Skin of body (tissue), 2 donors: Measurements from ENCODE around the gene CPLX3. TPM values are rescaled to one million over a fixed set of nuclear protein-coding genes. Genes with fewer than 3 reads are reported as not detected.

ENCODE experiments used
- DNase-seq: peaks from one replicate; lab custom pipeline; 2025; lab: John Stamatoyannopoulos, UW
- total RNA-seq: library from RNA; depleted of rRNA; stranded (reverse); fragments of >200 nt; gene quantifications from one replicate; pipeline ENCODE4 v1.2.3, GENCODE V29; 2014

CPLX3 gene
- total RNA-seq, 1 donor from 2014 or later = 0.20 TPM

GRCh38 chr15:74788042-74788682 lies 38.3 kb upstream of the CPLX3 start:
- no peak for DNase-seq

DNA sequence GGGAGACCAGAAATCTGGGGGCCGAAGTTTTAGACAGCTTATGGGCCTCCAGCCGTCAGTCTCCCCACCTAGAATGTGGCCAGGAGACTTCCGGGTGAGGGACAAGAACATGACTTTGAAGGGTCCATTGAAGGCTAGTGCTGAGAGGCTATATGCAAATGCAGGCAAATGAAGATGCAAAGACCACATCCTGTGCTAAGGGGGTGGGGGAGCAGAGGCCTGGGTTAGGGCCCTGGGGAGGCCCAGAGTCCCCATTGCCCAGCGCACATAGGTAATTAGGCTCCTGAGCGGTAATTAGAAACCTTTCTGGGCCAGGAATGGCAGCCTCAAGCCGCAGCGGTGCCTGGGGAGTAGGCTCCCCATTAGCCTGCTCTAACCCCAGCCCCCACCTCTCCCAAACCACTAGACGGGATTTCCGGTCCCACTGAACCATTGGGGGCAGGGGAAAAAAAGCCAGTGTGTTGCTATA lies 37.7 kb upstream of the CPLX3 start:
- DNase-seq = no peak

GRCh38 chr15:74789171-74789631 lies 37.2 kb upstream of the CPLX3 start:
- DNase-seq = no peak

- DNase-seq = no peak
Observed at GRCh38 chr15:74789741-74790079, 36.7 kb upstream of the CPLX3 start.

GRCh38 chr15:74790080-74790916 lies 36.1 kb upstream of the CPLX3 start:
- peak; percentile 50 for DNase-seq

- no peak for DNase-seq
Observed at GRCh38 chr15:74791007-74791406, 35.4 kb upstream of the CPLX3 start.

GRCh38 chr15:74791667-74792066 lies 34.8 kb upstream of the CPLX3 start:
- no peak for DNase-seq

GRCh38 chr15:74792227-74793016 lies 34.0 kb upstream of the CPLX3 start:
- DNase-seq = no peak

GRCh38 chr15:74793135-74794028 lies 33.0 kb upstream of the CPLX3 start:
- DNase-seq = no peak

DNA sequence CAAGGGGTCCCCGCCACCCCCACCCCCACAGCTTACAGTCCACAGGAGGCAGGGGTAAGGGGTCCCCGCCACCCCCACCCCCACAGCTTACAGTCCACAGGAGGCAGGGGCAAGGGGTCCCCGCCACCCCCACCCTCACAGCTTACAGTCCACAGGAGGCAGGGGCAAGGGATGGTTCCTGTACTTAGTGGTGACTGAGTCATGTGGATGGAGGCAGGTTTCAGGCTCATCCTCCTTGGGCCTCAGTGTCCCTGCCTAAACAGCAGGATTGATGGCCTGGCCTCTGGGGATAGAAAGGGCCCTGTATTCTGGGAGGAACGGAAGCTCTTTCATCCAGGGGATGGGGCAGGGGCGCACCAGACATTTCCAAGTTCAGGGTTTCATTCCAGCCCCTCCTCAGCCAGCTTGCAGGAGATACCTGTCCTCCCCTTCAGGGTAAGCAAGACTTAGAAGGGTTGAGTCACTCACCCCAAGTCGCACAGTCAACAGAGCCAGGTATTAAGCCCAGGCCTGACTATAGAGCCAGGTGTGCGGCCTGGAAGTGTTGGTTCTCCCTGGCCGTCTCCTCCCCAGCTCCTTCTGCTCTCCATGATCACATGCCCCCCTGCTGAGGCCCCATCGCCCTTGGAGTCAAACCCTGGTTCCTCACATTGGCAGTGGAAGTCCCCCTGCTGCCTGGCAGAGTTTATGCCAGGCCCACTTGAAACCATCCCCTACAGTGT lies 32.0 kb upstream of the CPLX3 start:
- no peak for DNase-seq

GRCh38 chr15:74794970-74795349 lies 31.5 kb upstream of the CPLX3 start:
- DNase-seq = no peak

- no peak for DNase-seq
Observed at GRCh38 chr15:74795966-74796625, 30.3 kb upstream of the CPLX3 start.

GRCh38 chr15:74798388-74799254 lies 27.8 kb upstream of the CPLX3 start:
- no peak for DNase-seq

- no peak for DNase-seq
Observed at GRCh38 chr15:74799255-74799855, 27.1 kb upstream of the CPLX3 start.

- peak; percentile 23 for DNase-seq
Observed at GRCh38 chr15:74799856-74800558, 26.4 kb upstream of the CPLX3 start.

DNA sequence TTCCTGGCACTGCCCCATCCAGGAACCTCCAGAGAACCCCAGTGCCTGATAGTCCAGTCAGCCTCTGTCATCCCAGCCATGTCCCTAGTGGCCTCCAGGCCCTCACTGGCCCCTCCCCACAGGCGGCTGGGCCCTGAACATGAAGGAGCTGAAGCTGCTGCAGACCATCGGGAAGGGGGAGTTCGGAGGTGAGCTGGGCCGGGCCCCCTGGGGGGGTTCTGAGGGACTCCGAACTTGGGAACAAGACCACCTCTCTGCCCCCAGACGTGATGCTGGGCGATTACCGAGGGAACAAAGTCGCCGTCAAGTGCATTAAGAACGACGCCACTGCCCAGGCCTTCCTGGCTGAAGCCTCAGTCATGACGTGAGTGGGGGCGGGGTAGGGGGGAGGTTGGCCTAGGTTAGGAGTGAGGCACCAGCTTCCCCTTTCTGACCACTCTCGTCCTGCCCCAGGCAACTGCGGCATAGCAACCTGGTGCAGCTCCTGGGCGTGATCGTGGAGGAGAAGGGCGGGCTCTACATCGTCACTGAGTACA lies 25.8 kb upstream of the CPLX3 start:
- DNase-seq = no peak

GRCh38 chr15:74801311-74801997 lies 25.0 kb upstream of the CPLX3 start:
- DNase-seq = no peak
